B cell (primary cell): Measurements from ENCODE around the gene POLD1. TPM values are rescaled to one million over a fixed set of nuclear protein-coding genes. Genes with fewer than 3 reads are reported as not detected.

Experiments used
- ATAC-seq: fragments of 200-7000 bp; cut with Tn5 transposase; one replicate; pipeline ENCODE4 v1.10.0; 2021; ENCODE audit warnings: low read depth, mild to moderate bottlenecking, moderate number of reproducible peaks, moderate library complexity
- CTCF ChIA-PET: fragments of 350-600 bp; sonication (Branson Sonifier 250); formaldehyde crosslinking; loops from one replicate; lab custom pipeline; 2021; ENCODE audit warnings: antibody characterized with exemption, inconsistent platforms; lab: Charles Lee
- POLR2A ChIA-PET: fragments of 350-600 bp; sonication (Branson Sonifier 250); formaldehyde crosslinking; loops from one replicate; lab custom pipeline; 2021; ENCODE audit warnings: antibody characterized with exemption; lab: Charles Lee
- DNase-seq: peaks from one replicate; pipeline ENCODE4 v3.0.0; 2013
- H2AFZ ChIP-seq: 2 replicates; pipeline ENCODE4 v1.6.1; 2012; ENCODE audit warnings: mild to moderate bottlenecking, low read depth, low read length; ENCODE audit not compliant: insufficient read depth, poor library complexity, severe bottlenecking
- H3K27ac ChIP-seq, 2 donors: 1 replicate in 1 of 2; 2 replicates in 1 of 2; pipeline ENCODE4 v1.5.1; 2012 to 2013; ENCODE audit warnings: low read length in 2 of 2, mild to moderate bottlenecking in 2 of 2, moderate library complexity in 1 of 2
- H3K27me3 ChIP-seq, 4 experiments: fragments of 200-600 bp in 1 of 4; sonication (generic) in 1 of 4; replicated peaks in 1 of 4; 1 replicate in 2 of 4; 2 replicates in 2 of 4; pipeline versions ENCODE4 v1.6.1 to v1.7.0; 2013 to 2016; ENCODE audit warnings: low read length in 3 of 4, mild to moderate bottlenecking in 2 of 4, mixed read lengths in 1 of 4, moderate library complexity in 1 of 4; ENCODE audit not compliant: insufficient read depth in 4 of 4, control insufficient read depth in 3 of 4; ENCODE audit errors: control extremely low read depth in 1 of 4
- H3K36me3 ChIP-seq, 2 experiments: replicated peaks in 1 of 2; 1 replicate in 1 of 2; 2 replicates in 1 of 2; pipeline versions ENCODE4 v1.6.1 to v1.7.1; 2013; ENCODE audit warnings: low read length in 1 of 2; ENCODE audit not compliant: insufficient read depth in 2 of 2, control insufficient read depth in 1 of 2; ENCODE audit errors: control extremely low read depth in 1 of 2, extremely low read depth in 1 of 2
- H3K4me1 ChIP-seq, 2 donors: fragments of 200-600 bp in 1 of 2; sonication (generic) in 1 of 2; 1 replicate in 1 of 2; 2 replicates in 1 of 2; pipeline versions ENCODE4 v1.5.1 to v1.6.1; 2013 to 2017; ENCODE audit warnings: low read length in 2 of 2; ENCODE audit not compliant: control insufficient read depth in 2 of 2, insufficient read depth in 2 of 2
- H3K4me2 ChIP-seq: replicated peaks from 2 replicates; pipeline ENCODE3; 2012; ENCODE audit warnings: mild to moderate bottlenecking, low read depth, low read length; ENCODE audit not compliant: poor library complexity, severe bottlenecking
- H3K4me3 ChIP-seq, 5 experiments: fragments of 200-600 bp in 1 of 5; sonication (generic) in 1 of 5; 1 replicate in 3 of 5; 2 replicates in 2 of 5; pipeline versions ENCODE4 v1.5.1 to v1.7.0; 2011 to 2016; ENCODE audit warnings: low read length in 4 of 5, mild to moderate bottlenecking in 4 of 5, low read depth in 2 of 5, control low read depth in 1 of 5, moderate library complexity in 1 of 5; ENCODE audit not compliant: insufficient read depth in 1 of 5; ENCODE audit errors: control extremely low read depth in 1 of 5, extremely low read depth in 1 of 5
- H3K79me2 ChIP-seq: fragments of 200-600 bp; sonication (generic); one replicate; pipeline ENCODE4 v1.6.0; 2016; ENCODE audit warnings: low read length; ENCODE audit not compliant: control insufficient read depth, insufficient read depth
- H3K9ac ChIP-seq: fragments of 200-600 bp; sonication (generic); 2 replicates; pipeline ENCODE4 v1.6.1; 2017; ENCODE audit warnings: mild to moderate bottlenecking, low read length, moderate library complexity
- H3K9me3 ChIP-seq, 3 donors: one replicate each; pipeline versions ENCODE4 v1.6.1 to v1.7.1; 2013; ENCODE audit warnings: low read length in 2 of 3; ENCODE audit not compliant: control insufficient read depth in 2 of 3, insufficient read depth in 1 of 3; ENCODE audit errors: control extremely low read depth in 1 of 3
- H4K20me1 ChIP-seq: 2 replicates; pipeline ENCODE4 v1.6.0; 2012; ENCODE audit warnings: mild to moderate bottlenecking, low read length; ENCODE audit not compliant: insufficient read depth, control insufficient read depth, poor library complexity, severe bottlenecking
- H3K27ac Mint-ChIP-seq: one replicate; pipeline ENCODE4 v1.8.0; 2021; ENCODE audit warnings: mixed read lengths
- H3K27me3 Mint-ChIP-seq: one replicate; pipeline ENCODE4 v1.8.0; 2021; ENCODE audit warnings: mixed read lengths
- H3K4me1 Mint-ChIP-seq: one replicate; pipeline ENCODE4 v1.8.0; 2021; ENCODE audit warnings: mixed read lengths
- H3K4me3 Mint-ChIP-seq: one replicate; pipeline ENCODE4 v1.8.0; 2021; ENCODE audit warnings: mixed read lengths
- H3K9me3 Mint-ChIP-seq: one replicate; pipeline ENCODE4 v1.8.0; 2022; ENCODE audit warnings: mixed read lengths; ENCODE audit not compliant: insufficient read depth
- EZH2 ChIP-seq: IDR thresholded peaks from 2 replicates; pipeline ENCODE4 v1.6.1; 2012; ENCODE audit warnings: borderline replicate concordance, low read depth, mild to moderate bottlenecking, moderate library complexity, low read length; ENCODE audit not compliant: insufficient read depth, poor library complexity, severe bottlenecking
- WGBS: methylation state at CpG from one replicate; pipeline ENCODE4 v1.1.5; 2013; ENCODE audit warnings: missing lambda C conversion rate; ENCODE audit not compliant: insufficient coverage; 5-methylcytosine and 5-hydroxymethylcytosine counted together
- intact Hi-C: fragments of 100-400 bp; cut with micrococcal nuclease; formaldehyde crosslinking; loops from one replicate; pipeline ENCODE4 v1.10.0; 2022
- polyA plus RNA-seq: library from polyadenylated mRNA; depleted of rRNA; stranded (reverse); fragments of >200 nt; gene quantifications from 2 replicates; pipeline ENCODE4 v1.2.3, GENCODE V29; 2012
- total RNA-seq, 2 donors: library from RNA; stranded (reverse); fragments of 120-200 nt in 1 of 2; gene quantifications; 1 replicate in 1 of 2; 2 replicates in 1 of 2; pipeline versions ENCODE4 v1.2.3 to v1.2.4, GENCODE V29; 2013 to 2022
- TF ChIP-seq, protein P1 (sequence below): fragments of 200-600 bp; IDR thresholded peaks from one replicate; pipeline ENCODE4 v1.8.0; 2022; ENCODE audit warnings: antibody characterized with exemption, mild to moderate bottlenecking

Gene POLD1
- total and polyA plus RNA-seq, 2 donors (not counting 1 experiment from before 2014, with no cell fraction given), result 43.6 to 65.2 TPM

GRCh38 chr19:50394017-50394416, 9.9 kb downstream of the POLD1 start:
- H3K4me3 ChIP-seq, result no peak overlapping the region
- DNase-seq (no peak), ATAC-seq (no peak)
- no peaks in the 10 kb centered on the region for H3K4me1 ChIP-seq
- no peak overlapping the region for H2AFZ ChIP-seq
- Mint-ChIP-seq H3K27me3 (no peaks in the 10 kb centered on the region), H3K4me3 (no peak overlapping the region), H3K9me3 (no peaks in the 10 kb centered on the region), H3K4me1 (no peaks in the 10 kb centered on the region), H3K27ac (no peak overlapping the region)
- TF ChIP-seq EZH2, result no peak
- TF ChIP-seq, protein P1, sequence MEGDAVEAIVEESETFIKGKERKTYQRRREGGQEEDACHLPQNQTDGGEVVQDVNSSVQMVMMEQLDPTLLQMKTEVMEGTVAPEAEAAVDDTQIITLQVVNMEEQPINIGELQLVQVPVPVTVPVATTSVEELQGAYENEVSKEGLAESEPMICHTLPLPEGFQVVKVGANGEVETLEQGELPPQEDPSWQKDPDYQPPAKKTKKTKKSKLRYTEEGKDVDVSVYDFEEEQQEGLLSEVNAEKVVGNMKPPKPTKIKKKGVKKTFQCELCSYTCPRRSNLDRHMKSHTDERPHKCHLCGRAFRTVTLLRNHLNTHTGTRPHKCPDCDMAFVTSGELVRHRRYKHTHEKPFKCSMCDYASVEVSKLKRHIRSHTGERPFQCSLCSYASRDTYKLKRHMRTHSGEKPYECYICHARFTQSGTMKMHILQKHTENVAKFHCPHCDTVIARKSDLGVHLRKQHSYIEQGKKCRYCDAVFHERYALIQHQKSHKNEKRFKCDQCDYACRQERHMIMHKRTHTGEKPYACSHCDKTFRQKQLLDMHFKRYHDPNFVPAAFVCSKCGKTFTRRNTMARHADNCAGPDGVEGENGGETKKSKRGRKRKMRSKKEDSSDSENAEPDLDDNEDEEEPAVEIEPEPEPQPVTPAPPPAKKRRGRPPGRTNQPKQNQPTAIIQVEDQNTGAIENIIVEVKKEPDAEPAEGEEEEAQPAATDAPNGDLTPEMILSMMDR, result no peak
- ChIA-PET CTCF (no interaction called here), POLR2A (no interaction called here)
- peaks cover 50% of the 10 kb centered on the region for H3K79me2 ChIP-seq
- peaks cover 0 to 6% of the 10 kb centered on the region in 2 experiments for H3K36me3 ChIP-seq
- WGBS, result 95% methylated on average over 7 of the region's 9 CpGs
- H3K9ac ChIP-seq, result no peak overlapping the region
- no peaks in the 10 kb centered on the region for H3K27me3 ChIP-seq
- H3K27ac ChIP-seq, result no peak overlapping the region
- intact Hi-C loops, result no loop called here
- no peak overlapping the region for H3K4me2 ChIP-seq
- H4K20me1 ChIP-seq, result no peaks in the 10 kb centered on the region
- no peaks in the 10 kb centered on the region for H3K9me3 ChIP-seq

DNA sequence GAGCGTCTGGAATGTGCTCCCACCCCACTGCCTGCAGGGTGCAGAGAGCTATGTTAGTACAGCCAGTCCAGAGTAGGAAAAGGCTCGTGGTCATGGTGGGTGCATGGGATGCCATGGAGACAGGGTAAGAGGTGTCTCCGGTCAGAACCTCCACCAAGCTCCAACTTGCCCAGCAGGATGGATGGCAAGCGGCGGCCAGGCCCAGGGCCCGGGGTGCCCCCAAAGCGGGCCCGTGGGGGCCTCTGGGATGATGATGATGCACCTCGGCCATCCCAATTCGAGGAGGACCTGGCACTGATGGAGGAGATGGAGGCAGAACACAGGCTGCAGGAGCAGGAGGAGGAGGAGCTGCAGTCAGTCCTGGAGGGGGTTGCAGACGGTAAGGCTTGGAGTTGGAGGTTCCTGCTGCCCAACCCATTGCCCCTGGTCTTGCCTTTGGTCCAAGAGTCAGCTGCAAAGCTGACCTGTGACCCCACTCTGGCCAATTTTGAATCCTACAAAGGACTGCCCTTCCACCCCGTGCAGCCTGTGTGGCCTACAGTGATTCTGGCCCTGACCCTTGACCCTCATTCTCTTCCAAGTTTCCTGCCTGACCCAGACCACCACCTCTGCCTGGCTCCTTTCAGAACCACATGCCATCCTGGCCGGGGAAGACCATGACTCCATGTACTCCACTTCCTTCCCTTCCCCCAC, 14.7 kb downstream of the POLD1 start:
- CTCF ChIA-PET, result no interaction called here
- H3K36me3 ChIP-seq, result peaks cover 0 to 19% of the 10 kb centered on the region in 2 experiments

More for the DNA sequence above, 14.7 kb downstream of the POLD1 start:
- Histone ChIP-seq H3K79me2 (peaks cover 37% of the 10 kb centered on the region), H2AFZ (no peak overlapping the region), H3K9ac (no peak overlapping the region), H3K4me2 (no peak overlapping the region), H3K9me3 (no peaks in the 10 kb centered on the region), H3K27ac (no peak overlapping the region), H3K4me1 (no peaks in the 10 kb centered on the region), H3K4me3 (no peak overlapping the region), H4K20me1 (no peaks in the 10 kb centered on the region), H3K27me3 (no peaks in the 10 kb centered on the region)
- H3K4me3 Mint-ChIP-seq, result no peak overlapping the region
- H3K4me1 Mint-ChIP-seq, result no peaks in the 10 kb centered on the region
- ATAC-seq (no peak), DNase-seq (no peak)
- no peak overlapping the region for H3K27ac Mint-ChIP-seq
- WGBS, result 99% methylated on average over 6 of the region's 13 CpGs
- TF ChIP-seq, protein P1, result no peak
- no peak for TF ChIP-seq EZH2
- no peaks in the 10 kb centered on the region for H3K9me3 Mint-ChIP-seq
- H3K27me3 Mint-ChIP-seq, result no peaks in the 10 kb centered on the region
- intact Hi-C loops, result no loop called here
- POLR2A ChIA-PET, result no interaction called here
